ENCODE measurements around the gene SLC9A7. TPM values are rescaled to one million over a fixed set of nuclear protein-coding genes. Genes with fewer than 3 reads are reported as not detected.

SLC9A7 gene
- total RNA-seq, 1 experiment from 2014 or later: 20.9 TPM

DNA sequence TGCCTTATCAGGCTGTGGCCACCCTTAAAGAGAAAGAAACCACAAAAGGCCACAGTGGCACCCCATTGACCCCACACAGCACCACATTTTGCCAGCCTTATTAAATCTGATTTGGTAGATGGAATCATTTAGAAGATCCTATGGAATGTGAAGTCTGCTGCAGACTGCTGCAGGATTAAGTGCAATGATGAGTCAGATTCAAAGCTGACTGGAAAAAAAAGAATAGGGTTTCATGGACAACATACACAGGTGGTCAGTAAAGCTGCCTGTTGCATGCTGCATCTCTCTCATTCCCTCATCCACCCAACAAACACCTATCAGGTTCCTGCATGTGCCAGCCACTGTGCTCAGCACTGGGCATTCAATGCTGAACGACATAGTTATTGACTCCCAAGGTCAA is 128.8 kb downstream of the SLC9A7 start:
- BruUV-seq (replicated peaks): no TSS peak
- H2AFZ ChIP-seq: no peak overlapping the region
- H3K4me2 ChIP-seq: no peak overlapping the region
- no peaks in the 10 kb centered on the region for H3K4me1 ChIP-seq (replicated peaks; ENCODE audit: insufficient read depth)
- no peaks in the 10 kb centered on the region for H3K9me2 ChIP-seq (ENCODE audit: insufficient read depth)
- no peak overlapping the region for H3K27ac ChIP-seq
- CTCF ChIA-PET: no interaction called here
- DNase-seq: no peak
- no peaks in the 10 kb centered on the region for H3F3A ChIP-seq (ENCODE audit: insufficient read depth, low read depth)
- no peak for TF ChIP-seq EZH2 (IDR thresholded peaks at IDR 0.05; ENCODE audit: low read depth)
- TF ChIP-seq, protein P1, sequence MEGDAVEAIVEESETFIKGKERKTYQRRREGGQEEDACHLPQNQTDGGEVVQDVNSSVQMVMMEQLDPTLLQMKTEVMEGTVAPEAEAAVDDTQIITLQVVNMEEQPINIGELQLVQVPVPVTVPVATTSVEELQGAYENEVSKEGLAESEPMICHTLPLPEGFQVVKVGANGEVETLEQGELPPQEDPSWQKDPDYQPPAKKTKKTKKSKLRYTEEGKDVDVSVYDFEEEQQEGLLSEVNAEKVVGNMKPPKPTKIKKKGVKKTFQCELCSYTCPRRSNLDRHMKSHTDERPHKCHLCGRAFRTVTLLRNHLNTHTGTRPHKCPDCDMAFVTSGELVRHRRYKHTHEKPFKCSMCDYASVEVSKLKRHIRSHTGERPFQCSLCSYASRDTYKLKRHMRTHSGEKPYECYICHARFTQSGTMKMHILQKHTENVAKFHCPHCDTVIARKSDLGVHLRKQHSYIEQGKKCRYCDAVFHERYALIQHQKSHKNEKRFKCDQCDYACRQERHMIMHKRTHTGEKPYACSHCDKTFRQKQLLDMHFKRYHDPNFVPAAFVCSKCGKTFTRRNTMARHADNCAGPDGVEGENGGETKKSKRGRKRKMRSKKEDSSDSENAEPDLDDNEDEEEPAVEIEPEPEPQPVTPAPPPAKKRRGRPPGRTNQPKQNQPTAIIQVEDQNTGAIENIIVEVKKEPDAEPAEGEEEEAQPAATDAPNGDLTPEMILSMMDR (conservative IDR thresholded peaks at IDR 0.05): no peak
- H3K4me3 ChIP-seq: no peak overlapping the region
- intact Hi-C loops (cut with micrococcal nuclease; ENCODE audit: unreplicated experiment): no loop called here
- no peaks in the 10 kb centered on the region for H3K27me3 ChIP-seq (ENCODE audit: insufficient read depth, low read depth)
- no peaks in the 10 kb centered on the region for H3K9me3 ChIP-seq (ENCODE audit: insufficient read depth, low read depth)
- no peaks in the 10 kb centered on the region for H3K79me2 ChIP-seq (ENCODE audit: low read depth)
- POLR2A ChIA-PET (ENCODE audit: unreplicated experiment): no interaction called here
- H4K20me1 ChIP-seq (ENCODE audit: insufficient read depth): no peaks in the 10 kb centered on the region
- no peaks in the 10 kb centered on the region for H3K36me3 ChIP-seq (ENCODE audit: low read depth)

DNA sequence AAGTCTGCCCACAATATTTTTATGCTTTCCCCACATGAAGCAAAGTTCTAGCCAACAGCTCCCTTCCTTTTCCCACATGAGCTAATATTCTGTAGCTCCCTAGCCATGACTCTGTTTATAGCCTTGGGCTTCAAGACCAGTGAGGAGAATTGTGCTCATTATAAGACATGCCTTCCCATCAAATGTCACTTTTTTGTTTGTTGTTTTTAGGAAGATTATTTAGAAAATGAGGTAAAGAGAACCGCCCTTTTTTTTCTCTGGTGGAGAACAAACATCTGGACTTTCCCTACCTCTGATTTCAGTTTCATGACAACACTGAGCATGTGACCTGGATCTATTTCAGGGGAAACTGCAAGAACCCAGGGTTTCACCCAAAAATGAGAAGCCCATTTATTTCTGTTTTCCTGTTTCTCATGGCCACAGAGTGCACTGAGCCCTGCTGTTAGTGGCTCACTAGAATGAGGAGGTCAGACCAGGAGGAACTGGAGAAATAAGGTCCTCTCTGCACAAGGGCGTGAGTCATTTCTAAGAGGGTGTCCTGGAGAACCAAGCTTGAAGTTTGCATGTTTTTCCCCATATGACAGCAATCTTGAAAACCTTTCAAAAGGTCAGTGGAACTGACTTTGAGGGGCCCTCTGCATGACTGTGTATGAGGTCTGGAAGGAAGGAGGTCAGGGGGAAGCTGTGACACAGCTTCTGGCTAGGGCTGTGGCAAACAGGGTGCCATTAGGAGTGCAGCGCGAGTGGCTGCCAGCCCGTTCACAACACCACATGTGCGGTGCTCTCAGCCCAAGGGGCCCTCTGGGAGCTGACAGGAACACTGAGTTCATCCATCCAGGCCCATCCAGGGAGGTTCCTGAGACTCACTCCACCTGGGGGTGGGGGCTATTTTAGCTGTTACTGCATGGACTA is 130.2 kb downstream of the SLC9A7 start:
- Histone ChIP-seq H3K4me3 (no peak overlapping the region), H3K36me3 (ENCODE audit: low read depth) (no peaks in the 10 kb centered on the region), H2AFZ (no peak overlapping the region), H3K4me1 (replicated peaks; ENCODE audit: insufficient read depth) (no peaks in the 10 kb centered on the region), H3K79me2 (ENCODE audit: low read depth) (no peaks in the 10 kb centered on the region), H3K9me3 (ENCODE audit: insufficient read depth, low read depth) (no peaks in the 10 kb centered on the region), H3F3A (ENCODE audit: insufficient read depth, low read depth) (no peaks in the 10 kb centered on the region), H3K9me2 (ENCODE audit: insufficient read depth) (no peaks in the 10 kb centered on the region), H4K20me1 (ENCODE audit: insufficient read depth) (no peaks in the 10 kb centered on the region), H3K27me3 (ENCODE audit: insufficient read depth, low read depth) (no peaks in the 10 kb centered on the region), H3K27ac (no peak overlapping the region), H3K4me2 (no peak overlapping the region)
- no peak for TF ChIP-seq EZH2 (IDR thresholded peaks at IDR 0.05; ENCODE audit: low read depth)
- ChIA-PET POLR2A (ENCODE audit: unreplicated experiment) (no interaction called here), CTCF (no interaction called here)
- BruUV-seq (replicated peaks): no TSS peak
- intact Hi-C loops (cut with micrococcal nuclease; ENCODE audit: unreplicated experiment): no loop called here
- DNase-seq: no peak

DNA sequence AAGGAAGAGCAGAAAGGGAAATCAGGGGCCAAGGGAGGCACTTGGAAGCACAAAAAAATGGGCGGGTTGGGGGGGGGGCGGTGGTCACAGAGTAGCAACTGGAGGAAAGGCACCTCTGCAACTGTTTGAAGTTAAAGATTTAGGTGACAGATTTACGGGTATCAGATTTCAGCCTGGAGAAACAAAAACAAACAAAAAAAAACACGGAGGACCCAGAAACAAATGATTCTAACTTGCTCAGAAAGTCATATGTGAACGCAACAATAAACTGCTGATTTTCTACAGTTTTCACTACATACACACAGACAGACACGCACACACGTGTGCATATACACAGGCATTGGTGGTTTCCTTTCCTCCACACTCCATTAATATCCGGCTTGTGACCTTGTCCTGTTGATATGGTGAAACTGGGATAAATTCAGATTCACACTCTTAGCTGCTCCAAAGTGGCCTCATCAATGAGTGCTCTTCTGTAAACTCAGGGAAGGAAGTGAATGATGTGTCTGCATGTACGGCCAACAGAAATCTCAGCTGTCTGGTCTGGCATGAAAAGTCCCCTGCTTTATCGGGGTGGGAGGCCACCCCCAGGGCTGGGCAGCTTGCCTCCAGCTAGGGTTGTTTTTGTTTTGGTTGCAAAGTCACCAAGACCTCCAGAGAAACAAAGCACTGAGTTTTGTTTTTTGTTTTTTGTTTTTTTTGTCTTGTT is 131.1 kb downstream of the SLC9A7 start:
- Histone ChIP-seq H4K20me1 (ENCODE audit: insufficient read depth) (no peaks in the 10 kb centered on the region), H3K9me2 (ENCODE audit: insufficient read depth) (no peaks in the 10 kb centered on the region), H3K4me3 (no peak overlapping the region), H3K4me1 (replicated peaks; ENCODE audit: insufficient read depth) (no peaks in the 10 kb centered on the region), H3F3A (ENCODE audit: insufficient read depth, low read depth) (no peaks in the 10 kb centered on the region), H3K79me2 (ENCODE audit: low read depth) (no peaks in the 10 kb centered on the region), H3K4me2 (no peak overlapping the region), H2AFZ (no peak overlapping the region), H3K27me3 (ENCODE audit: insufficient read depth, low read depth) (no peaks in the 10 kb centered on the region), H3K9me3 (ENCODE audit: insufficient read depth, low read depth) (no peaks in the 10 kb centered on the region), H3K36me3 (ENCODE audit: low read depth) (no peaks in the 10 kb centered on the region), H3K27ac (no peak overlapping the region)
- TF ChIP-seq, protein P1 (conservative IDR thresholded peaks at IDR 0.05): no peak
- TF ChIP-seq EZH2 (IDR thresholded peaks at IDR 0.05; ENCODE audit: low read depth): no peak
- ChIA-PET POLR2A (ENCODE audit: unreplicated experiment) (no interaction called here), CTCF (no interaction called here)
- no peak for DNase-seq
- no TSS peak for BruUV-seq (replicated peaks)
- intact Hi-C loops (cut with micrococcal nuclease; ENCODE audit: unreplicated experiment): no loop called here
